ENCODE measurements around the gene EVPLL.
"Not testable (repeated sequence)": the region's sequence is repeated elsewhere in the genome, so short reads cannot be mapped to it uniquely, and the experiment has no call there.

- not testable (repeated sequence) for TF ChIP-seq CTCF, EP300 (IDR thresholded peaks at IDR 0.05)
These were observed 39.4 kb upstream of the EVPLL start for GRCh38 chr17:18338158-18338557.

Data from ovary (tissue), 3 donors.